SK-N-SH treated with all-trans-retinoic acid at 6 μM for 48 hours (cell line): ENCODE measurements around the gene TMED4.

Experiments
- ATAC-seq: fragments of 200-7000 bp; cut with Tn5 transposase; 3 replicates; pipeline ENCODE4 v1.9.1; 2020; ENCODE audit warnings: mild to moderate bottlenecking, moderate library complexity
- ARNTL ChIP-seq: fragments of 450-650 bp; formaldehyde crosslinking; IDR thresholded peaks from 2 replicates; pipeline ENCODE4 v1.5.0; 2020; ENCODE audit warnings: low read depth, mild to moderate bottlenecking, moderate library complexity, borderline replicate concordance
- BACH2 ChIP-seq: fragments of 250-450 bp; sonication (Bioruptor Pico); IDR thresholded peaks from 2 replicates; pipeline ENCODE4 v1.9.0; 2021; ENCODE audit warnings: mild to moderate bottlenecking, borderline replicate concordance
- CSDC2 ChIP-seq: fragments of 250-450 bp; sonication (Bioruptor Pico); IDR thresholded peaks from 2 replicates; pipeline ENCODE4 v1.5.0; 2020; ENCODE audit warnings: mild to moderate bottlenecking, moderate library complexity
- CSRNP3 ChIP-seq: fragments of 250-450 bp; sonication (Bioruptor Pico); IDR thresholded peaks from 2 replicates; pipeline ENCODE4 v1.5.1; 2021; ENCODE audit warnings: mild to moderate bottlenecking, moderate library complexity
- ESRRG ChIP-seq: fragments of 250-450 bp; sonication (Bioruptor Pico); IDR thresholded peaks from 2 replicates; pipeline ENCODE4 v1.6.1; 2021; ENCODE audit warnings: mild to moderate bottlenecking
- GLIS3 ChIP-seq: fragments of 250-450 bp; sonication (Bioruptor Pico); IDR thresholded peaks from 2 replicates; pipeline ENCODE4 v1.5.0; 2020; ENCODE audit warnings: mild to moderate bottlenecking, moderate library complexity
- ISL1 ChIP-seq: fragments of 250-450 bp; sonication (Bioruptor Pico); IDR thresholded peaks from 2 replicates; pipeline ENCODE4 v2.1.2; 2022; ENCODE audit warnings: mild to moderate bottlenecking, moderate library complexity
- OSR1 ChIP-seq: fragments of 250-450 bp; sonication (Bioruptor Pico); IDR thresholded peaks from 2 replicates; pipeline ENCODE4 v1.8.0; 2022; ENCODE audit warnings: moderate library complexity, mild to moderate bottlenecking, inconsistent platforms
- PPARA ChIP-seq: fragments of 250-450 bp; sonication (Bioruptor Pico); IDR thresholded peaks from 2 replicates; pipeline ENCODE4 v1.5.0; 2020; ENCODE audit warnings: mild to moderate bottlenecking, borderline replicate concordance
- RARB ChIP-seq: fragments of 250-450 bp; sonication (Bioruptor Pico); IDR thresholded peaks from 2 replicates; pipeline ENCODE4 v1.8.0; 2021; ENCODE audit warnings: mild to moderate bottlenecking, moderate library complexity
- SNAI2 ChIP-seq: fragments of 250-450 bp; sonication (Bioruptor Pico); IDR thresholded peaks from 2 replicates; pipeline ENCODE4 v1.5.0; 2020; ENCODE audit warnings: mild to moderate bottlenecking, moderate library complexity
- TCF4 ChIP-seq: fragments of 250-450 bp; sonication (Bioruptor Pico); IDR thresholded peaks from 2 replicates; pipeline ENCODE4 v1.8.0; 2021; ENCODE audit warnings: mild to moderate bottlenecking, moderate library complexity, borderline replicate concordance
- TOX ChIP-seq: fragments of 250-450 bp; sonication (Bioruptor Pico); IDR thresholded peaks from 2 replicates; pipeline ENCODE4 v1.8.0; 2021; ENCODE audit warnings: mild to moderate bottlenecking, moderate library complexity, borderline replicate concordance
- TSHZ2 ChIP-seq: fragments of 250-450 bp; sonication (Bioruptor Pico); IDR thresholded peaks from 2 replicates; pipeline ENCODE4 v1.5.0; 2020; ENCODE audit warnings: mild to moderate bottlenecking, moderate library complexity
- ZC3H10 ChIP-seq: fragments of 250-450 bp; sonication (Bioruptor Pico); IDR thresholded peaks from 2 replicates; pipeline ENCODE4 v1.5.1; 2021; ENCODE audit warnings: mild to moderate bottlenecking, moderate library complexity
- ZFP3 ChIP-seq: fragments of 250-450 bp; sonication (Bioruptor Pico); IDR thresholded peaks from 2 replicates; pipeline ENCODE4 v1.5.0; 2020; ENCODE audit warnings: mild to moderate bottlenecking, moderate library complexity
- ZFP30 ChIP-seq: fragments of 450-650 bp; formaldehyde crosslinking; IDR thresholded peaks from 2 replicates; pipeline ENCODE4 v1.5.0; 2022; ENCODE audit warnings: mild to moderate bottlenecking, moderate library complexity
- ZNF565 ChIP-seq: fragments of 450-650 bp; formaldehyde crosslinking; conservative IDR thresholded peaks from 2 replicates; pipeline ENCODE4 v1.5.0; 2020; ENCODE audit warnings: low read depth, mild to moderate bottlenecking, moderate library complexity
- ZNF70 ChIP-seq: fragments of 450-650 bp; formaldehyde crosslinking; IDR thresholded peaks from 2 replicates; pipeline ENCODE4 v1.5.0; 2020; ENCODE audit warnings: mild to moderate bottlenecking, moderate library complexity
- TF ChIP-seq, protein P1 (sequence below): fragments of 250-450 bp; sonication (Bioruptor Pico); IDR thresholded peaks from 2 replicates; pipeline ENCODE4 v1.8.0; 2021; ENCODE audit warnings: low read depth, mild to moderate bottlenecking, moderate library complexity, borderline replicate concordance
- TF ChIP-seq, protein P2 (sequence below): fragments of 250-450 bp; sonication (Bioruptor Pico); IDR thresholded peaks from 2 replicates; pipeline ENCODE4 v1.8.0; 2020; ENCODE audit warnings: mild to moderate bottlenecking, moderate library complexity, borderline replicate concordance

The TMED4 gene

DNA sequence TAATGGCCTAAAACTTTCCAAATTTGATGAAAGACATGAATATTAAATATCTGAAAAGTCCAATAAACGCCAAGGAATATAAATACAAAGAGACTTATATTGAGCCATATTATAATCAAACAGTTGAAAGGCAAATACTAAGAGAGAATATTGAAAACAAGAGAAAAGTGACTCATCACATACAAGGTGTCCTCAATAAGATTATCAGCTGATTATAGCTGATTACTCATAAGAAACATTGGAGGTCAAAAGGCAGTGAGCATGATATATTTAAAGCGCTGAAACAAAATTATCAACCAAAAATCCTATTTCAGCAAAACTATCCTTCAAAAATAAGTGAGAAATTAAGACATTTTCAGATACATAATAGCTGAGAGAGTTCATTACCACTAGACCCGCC, 33.1 kb downstream of the TMED4 start:
- TF ChIP-seq BACH2 (no peak), ZNF70 (CRISPR knock-in tag) (no peak), ARNTL (no peak), GLIS3 (CRISPR knock-in tag) (no peak), ZFP3 (CRISPR knock-in tag) (no peak), CSRNP3 (no peak), ISL1 (CRISPR knock-in tag) (no peak), RARB (CRISPR knock-in tag) (no peak), TCF4 (CRISPR knock-in tag) (no peak), SNAI2 (CRISPR knock-in tag) (no peak), PPARA (CRISPR knock-in tag) (no peak), OSR1 (no peak)
- no peak for ATAC-seq

- ATAC-seq: no peak
- TF ChIP-seq CSDC2 (CRISPR knock-in tag) (no peak), ZC3H10 (no peak), ESRRG (CRISPR knock-in tag) (no peak), ARNTL (no peak), OSR1 (no peak), ZNF70 (CRISPR knock-in tag) (no peak), RARB (CRISPR knock-in tag) (no peak), ZNF565 (no peak), ZFP30 (CRISPR knock-in tag) (no peak), ZFP3 (CRISPR knock-in tag) (no peak), BACH2 (no peak), TOX (CRISPR knock-in tag) (no peak), CSRNP3 (no peak)
- TF ChIP-seq, protein P1, sequence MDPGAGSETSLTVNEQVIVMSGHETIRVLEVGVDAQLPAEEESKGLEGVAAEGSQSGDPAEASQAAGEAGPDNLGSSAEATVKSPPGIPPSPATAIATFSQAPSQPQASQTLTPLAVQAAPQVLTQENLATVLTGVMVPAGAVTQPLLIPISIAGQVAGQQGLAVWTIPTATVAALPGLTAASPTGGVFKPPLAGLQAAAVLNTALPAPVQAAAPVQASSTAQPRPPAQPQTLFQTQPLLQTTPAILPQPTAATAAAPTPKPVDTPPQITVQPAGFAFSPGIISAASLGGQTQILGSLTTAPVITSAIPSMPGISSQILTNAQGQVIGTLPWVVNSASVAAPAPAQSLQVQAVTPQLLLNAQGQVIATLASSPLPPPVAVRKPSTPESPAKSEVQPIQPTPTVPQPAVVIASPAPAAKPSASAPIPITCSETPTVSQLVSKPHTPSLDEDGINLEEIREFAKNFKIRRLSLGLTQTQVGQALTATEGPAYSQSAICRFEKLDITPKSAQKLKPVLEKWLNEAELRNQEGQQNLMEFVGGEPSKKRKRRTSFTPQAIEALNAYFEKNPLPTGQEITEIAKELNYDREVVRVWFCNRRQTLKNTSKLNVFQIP: no peak
Observed at GRCh38 chr7:44547536-44548231, 34.3 kb downstream of the TMED4 start.

GRCh38 chr7:44541876-44542610, 40.0 kb downstream of the TMED4 start:
- no peak for TF ChIP-seq ZNF565
- ATAC-seq: no peak

GRCh38 chr7:44541028-44541869, 40.8 kb downstream of the TMED4 start, which contains the start of gene NPC1L1:
Gene NPC1L1, minus strand, starts transcription at chr7:44541330. Its CDS starts 71 bp downstream, at chr7:44541259.
- TF ChIP-seq, protein P2, sequence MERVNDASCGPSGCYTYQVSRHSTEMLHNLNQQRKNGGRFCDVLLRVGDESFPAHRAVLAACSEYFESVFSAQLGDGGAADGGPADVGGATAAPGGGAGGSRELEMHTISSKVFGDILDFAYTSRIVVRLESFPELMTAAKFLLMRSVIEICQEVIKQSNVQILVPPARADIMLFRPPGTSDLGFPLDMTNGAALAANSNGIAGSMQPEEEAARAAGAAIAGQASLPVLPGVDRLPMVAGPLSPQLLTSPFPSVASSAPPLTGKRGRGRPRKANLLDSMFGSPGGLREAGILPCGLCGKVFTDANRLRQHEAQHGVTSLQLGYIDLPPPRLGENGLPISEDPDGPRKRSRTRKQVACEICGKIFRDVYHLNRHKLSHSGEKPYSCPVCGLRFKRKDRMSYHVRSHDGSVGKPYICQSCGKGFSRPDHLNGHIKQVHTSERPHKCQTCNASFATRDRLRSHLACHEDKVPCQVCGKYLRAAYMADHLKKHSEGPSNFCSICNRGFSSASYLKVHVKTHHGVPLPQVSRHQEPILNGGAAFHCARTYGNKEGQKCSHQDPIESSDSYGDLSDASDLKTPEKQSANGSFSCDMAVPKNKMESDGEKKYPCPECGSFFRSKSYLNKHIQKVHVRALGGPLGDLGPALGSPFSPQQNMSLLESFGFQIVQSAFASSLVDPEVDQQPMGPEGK (CRISPR knock-in tag): no peak
- TF ChIP-seq RARB (CRISPR knock-in tag) (no peak), TSHZ2 (CRISPR knock-in tag) (no peak), BACH2 (no peak)
- TF ChIP-seq, all 23 proteins: peak for 0
- ATAC-seq: no peak; the same call in 2 of the 3 replicates
